ENCODE measurements around the gene ADCY1.

The ADCY1 gene

DNA sequence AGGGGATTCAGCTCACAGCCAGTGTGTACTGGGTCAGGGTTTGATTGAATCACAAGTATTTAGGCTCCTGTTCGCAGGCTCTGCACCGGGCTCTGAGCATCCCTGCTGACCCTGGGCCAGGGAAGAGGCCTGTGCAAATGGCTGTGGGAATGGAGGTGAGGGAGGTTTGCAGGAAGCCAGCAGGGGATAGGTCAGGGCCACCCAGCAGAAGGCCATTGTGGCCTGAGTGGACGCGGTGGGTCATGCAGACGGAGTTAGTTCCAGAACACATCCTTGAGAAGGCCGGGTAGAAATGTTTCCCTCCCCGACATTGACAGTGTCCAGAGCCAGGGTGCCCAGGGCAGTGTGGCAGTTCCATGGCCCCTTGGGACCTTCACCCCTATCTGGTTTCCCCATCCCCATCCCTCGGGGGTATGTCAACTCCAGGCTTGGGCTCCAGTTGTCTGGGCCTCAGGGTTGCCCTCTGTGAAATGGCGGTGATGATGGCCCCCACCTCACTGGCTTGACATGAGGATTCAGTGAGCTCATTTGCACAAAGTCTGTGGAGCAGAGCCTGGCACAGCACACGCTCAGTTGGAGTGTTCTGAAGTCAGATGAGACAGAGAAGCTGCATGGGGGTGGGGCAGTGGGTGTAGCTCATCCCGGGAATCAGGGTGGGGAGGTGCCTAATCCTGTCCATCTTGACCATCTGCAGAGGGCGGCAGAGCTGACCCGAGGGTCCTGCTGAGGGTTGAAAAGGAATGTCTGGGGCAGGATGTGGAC is 107.6 kb downstream of the ADCY1 start:
- DNase-seq: no peak

- no peak for DNase-seq
Measured at GRCh38 chr7:45682358-45682735, 108.2 kb downstream of the ADCY1 start.

DNA sequence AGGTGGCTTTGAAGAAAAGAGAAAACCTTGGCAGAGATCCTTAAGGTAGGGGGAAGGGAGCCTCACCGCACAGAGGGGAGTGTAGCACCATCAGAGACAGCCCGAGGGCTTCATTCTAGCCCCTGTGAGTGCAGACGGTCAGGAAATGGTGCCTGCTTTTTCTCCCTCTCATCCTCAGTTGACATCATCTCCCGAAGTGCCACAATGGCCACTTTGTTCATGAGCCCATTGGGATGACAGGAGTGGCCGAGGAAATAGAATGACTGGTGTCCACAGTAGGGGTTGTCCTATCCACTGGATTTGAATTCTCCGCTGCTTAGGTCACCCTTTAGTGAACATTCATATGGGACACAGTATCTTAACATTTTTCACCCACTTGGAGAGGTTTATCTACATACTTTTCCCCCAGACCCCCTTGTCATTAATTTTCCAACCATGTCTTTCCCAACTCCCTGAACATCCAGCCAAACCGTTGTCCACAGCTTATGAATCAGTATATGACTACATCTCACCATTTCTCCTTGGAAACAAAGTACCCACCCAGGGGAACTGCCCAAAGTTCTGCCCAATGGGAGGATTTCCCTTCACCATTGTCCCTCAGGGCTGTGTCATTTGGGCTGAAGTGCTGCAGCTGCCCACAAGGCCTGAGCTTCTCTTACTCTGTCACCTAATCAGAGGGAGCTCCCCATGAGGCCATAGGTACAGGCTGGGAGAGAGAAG is 108.8 kb downstream of the ADCY1 start:
- no peak for DNase-seq

- DNase-seq: no peak
Measured at GRCh38 chr7:45683556-45684148, 109.5 kb downstream of the ADCY1 start.

DNA sequence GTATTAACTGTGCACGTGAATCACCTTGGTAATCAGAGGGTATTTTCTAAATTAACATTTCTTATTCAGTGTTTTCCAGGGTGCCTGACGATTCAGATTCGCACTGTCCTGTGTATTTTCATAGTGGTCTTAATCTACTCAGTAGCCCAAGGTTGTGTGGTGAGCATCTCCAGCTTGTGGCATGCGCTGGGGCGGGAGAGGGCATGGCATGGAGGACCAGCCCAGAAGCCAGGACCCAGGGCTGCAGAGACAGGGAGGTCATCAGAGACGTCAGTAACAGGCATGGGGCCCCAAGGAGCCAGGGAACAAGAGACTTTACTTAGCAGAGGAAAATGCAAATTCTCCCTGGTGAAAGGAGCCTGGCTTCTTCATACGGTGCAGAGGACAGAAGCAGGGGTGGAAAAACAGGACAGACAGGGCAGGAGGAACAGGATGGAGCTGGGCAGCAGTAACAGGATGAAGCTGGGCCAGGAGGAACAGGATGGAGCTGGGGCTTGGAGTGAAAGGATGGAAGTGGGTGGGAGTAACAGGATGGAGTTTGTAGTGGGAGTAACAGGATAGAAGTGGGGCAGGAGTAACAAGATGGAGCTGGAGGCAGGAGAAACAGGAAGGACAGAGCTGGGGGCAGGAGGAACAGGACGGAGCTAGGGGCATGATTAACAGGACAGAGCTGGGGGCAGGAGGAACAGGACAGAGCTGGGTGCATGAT is 110.9 kb downstream of the ADCY1 start:
- no peak for DNase-seq

DNA sequence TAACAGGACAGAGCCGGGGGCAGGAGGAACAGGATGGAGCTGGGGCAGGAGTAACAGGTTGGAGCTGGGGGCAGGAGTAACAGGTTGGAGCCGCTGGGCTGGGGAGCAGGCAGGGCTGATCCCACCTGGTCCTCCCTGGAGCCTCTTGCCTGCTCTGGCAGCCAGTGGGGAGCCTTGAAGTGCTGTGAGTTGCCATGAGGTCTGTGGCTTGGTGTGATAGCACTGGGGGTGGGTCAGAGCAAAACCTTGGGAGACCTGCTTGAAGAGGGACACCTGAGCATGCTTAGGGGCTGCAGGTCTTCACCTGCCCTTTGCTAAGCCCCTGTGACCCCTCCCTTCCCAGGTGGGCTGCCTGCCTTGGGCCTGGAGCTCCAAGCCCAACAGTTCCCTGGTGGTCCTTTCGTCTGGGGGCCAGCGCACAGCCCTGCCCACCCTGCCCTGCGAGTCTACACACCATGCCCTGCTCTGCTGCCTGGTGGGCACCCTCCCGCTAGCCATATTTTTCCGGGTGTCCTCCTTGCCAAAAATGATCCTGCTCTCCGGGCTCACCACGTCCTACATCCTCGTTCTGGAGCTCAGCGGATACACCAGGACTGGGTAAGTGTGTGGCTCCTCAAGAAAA is 111.6 kb downstream of the ADCY1 start:
- no peak for DNase-seq

DNA sequence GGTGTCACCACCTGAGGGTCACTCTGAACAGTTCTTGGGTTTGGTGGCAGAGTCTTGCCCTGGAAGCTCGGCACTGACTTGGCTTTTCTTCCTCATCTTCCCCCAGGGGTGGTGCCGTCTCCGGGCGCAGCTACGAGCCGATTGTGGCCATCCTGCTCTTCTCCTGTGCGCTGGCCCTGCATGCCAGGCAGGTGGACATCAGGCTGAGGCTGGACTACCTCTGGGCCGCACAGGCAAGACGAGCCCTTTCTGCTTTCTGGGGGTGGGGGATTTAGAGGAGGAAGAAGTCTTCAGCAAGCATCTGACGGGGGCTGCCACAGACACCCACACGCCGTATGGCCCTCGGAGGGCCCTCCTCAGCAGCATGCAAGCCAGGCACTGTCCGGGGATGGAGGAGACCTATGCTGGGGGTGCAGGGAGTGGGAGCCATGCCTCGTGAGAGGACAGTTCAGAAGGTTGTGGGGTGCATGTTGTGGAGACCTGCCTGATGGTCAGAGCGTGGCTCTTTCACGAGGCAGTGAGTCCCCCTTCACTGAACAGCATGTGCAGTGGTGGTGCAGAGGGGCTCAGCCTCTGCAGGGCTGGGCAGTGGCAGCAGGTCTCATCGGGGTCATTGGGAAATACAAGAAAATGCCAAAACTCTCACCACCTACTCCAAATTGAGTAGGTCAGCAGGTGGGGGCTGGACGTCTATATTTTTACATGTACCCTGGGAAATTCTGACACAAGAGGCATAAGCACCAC is 112.4 kb downstream of the ADCY1 start:
- no peak for DNase-seq

DNA sequence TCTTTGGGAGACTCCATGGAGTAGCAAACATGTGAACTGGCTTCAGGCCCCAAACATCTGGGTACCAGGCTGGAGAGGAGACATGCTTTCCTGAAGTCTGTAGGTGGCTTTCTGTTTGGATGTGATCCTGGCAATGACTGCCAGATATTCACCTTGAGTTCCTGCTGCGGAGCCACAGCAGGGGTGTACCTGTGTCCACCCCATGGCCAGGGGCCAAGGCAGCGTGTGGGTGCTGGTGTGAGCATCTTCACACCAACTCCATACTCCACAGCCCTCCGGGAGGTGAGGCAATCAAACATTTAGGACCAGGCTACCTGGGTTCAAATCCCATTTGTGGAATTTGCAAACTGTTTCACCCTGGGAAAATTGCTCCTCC is 113.0 kb downstream of the ADCY1 start:
- DNase-seq: no peak

GRCh38 chr7:45687721-45688120 is 113.6 kb downstream of the ADCY1 start:
- no peak for DNase-seq

GRCh38 chr7:45688382-45688781 is 114.2 kb downstream of the ADCY1 start:
- DNase-seq: no peak

- DNase-seq: peak; percentile 27
Measured at GRCh38 chr7:45689011-45689796, 115.0 kb downstream of the ADCY1 start.

DNA sequence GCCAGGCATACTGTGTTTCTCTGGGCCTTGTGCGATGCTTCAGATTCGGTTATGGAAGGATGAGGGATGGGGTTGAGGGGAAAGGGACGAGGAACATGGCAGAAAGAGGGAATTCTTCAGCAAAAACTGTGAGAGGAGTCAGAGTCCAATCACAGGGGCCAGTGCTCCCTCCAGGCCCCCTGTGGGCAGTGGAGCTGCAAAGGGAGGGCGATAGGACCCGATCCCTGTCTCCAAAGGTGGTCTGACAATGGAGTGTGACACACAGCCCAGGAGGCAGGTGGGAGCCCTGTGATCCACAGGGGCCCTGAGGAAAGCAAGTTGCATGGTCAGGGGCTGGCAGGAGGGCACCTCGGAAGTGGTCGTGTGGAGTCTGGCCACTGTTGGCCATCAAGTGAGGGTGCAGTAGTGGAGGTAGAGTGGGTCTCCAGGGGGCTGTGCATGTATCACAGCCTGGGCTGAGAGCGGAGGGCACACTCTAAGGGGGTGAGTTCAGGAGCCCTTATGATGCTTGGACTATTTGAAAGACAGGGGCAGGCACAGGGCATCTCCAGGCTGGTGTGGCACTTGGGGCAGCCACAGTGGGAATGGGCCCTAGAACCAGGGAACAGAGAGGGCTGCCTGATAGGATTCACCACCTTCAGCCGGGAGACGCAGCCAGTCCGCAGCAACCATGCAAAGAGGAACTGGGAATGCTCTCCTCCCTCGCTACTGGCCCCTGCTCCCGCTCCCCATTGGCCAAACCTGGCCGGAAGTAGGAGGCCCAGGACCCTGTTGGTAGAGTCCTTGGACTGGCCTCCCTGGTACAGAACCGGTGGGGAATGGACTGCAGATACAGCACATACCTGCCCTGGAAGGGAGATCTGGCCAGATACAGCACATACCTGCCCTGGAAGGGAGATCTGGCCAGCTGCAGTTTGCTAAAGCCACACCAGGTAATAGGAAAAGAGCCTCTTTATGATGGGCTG is 115.9 kb downstream of the ADCY1 start:
- no peak for DNase-seq

- no peak for DNase-seq
Measured at GRCh38 chr7:45690762-45691150, 116.6 kb downstream of the ADCY1 start.

DNA sequence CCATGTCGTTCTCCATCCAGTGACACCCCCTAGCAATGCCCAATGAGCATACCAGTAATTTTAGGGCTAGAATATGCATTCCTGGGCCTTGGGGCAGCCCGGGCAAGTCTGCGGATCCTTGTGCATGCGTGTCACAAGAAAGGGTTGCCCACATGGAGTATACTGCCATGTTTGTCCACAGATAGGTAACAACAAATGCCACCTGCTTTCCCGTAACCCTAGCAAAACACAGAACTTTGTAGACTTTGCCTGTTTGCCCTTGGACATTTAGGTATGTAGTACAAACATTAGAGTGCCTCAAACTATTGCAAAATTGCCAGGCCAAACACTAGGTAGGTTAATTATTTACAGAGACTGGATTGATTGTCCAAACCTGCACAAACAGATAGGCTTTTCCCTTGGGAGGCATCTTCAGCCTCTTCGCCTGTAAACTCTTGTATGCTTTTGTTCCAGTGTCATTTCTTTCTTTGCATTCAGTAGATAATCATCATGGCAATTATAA is 117.0 kb downstream of the ADCY1 start:
- DNase-seq: no peak

DNA sequence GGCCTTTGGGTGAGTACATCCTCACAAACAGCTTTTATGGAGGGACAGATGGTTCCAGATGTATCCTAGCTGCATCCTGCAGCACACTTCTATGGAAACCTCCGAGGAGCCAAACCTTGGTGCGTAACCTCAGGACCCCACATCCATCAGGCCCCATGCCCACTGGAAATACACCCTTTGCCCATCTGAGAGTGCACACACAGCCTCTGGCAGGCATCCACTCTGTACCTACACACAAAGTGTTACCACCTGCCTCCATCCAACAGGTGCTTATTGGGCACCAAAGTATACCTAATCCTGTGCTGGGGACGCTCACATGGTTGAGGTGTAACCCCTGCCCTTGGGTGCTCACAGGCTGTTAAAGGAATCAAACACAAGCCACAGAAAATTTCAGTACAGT is 117.9 kb downstream of the ADCY1 start:
- no peak for DNase-seq

GRCh38 chr7:45695249-45695995 is 121.3 kb downstream of the ADCY1 start:
- no peak for DNase-seq

- DNase-seq: no peak
Measured at GRCh38 chr7:45696476-45696875, 122.3 kb downstream of the ADCY1 start.

DNA sequence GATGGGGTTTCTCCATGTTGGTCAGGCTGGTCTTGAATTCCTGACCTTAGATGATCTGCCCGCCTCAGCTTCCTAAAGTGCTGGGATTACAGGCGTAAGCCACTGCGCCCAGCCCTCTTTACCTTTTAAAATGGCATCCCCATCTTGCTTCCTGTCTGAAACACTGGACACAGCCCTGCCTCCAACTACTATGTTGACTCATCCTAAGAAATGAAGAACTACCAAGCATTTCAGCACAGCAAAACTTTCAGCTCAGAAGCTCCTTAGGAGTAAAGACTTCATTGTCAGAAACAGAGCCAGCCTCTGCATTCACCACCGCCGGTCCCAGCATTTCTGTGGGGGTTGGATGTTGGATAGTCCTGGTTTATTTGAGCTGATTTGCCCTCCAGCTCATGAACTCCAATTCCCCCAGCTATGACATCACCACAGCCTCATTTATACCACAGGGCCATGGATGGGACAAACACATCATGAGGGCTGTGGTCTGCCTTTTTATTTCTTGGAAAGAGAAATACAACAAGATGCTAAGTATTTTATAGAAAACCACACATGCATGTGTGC is 123.5 kb downstream of the ADCY1 start:
- DNase-seq: no peak

Measured in OCI-M1 (cell line).